Lower lobe of right lung (tissue), 2 donors: ENCODE data around the gene MST1R. TPM values are rescaled to one million over a fixed set of nuclear protein-coding genes. Genes with fewer than 3 reads are reported as not detected.
A peak's percentile ranks its signal among the peaks of the same experiment; 100 is the strongest.

Source experiments
- ATAC-seq, 2 donors: fragments of 200-7000 bp; cut with Tn5 transposase; one replicate each; pipeline ENCODE4 v1.9.1; 2020 to 2022; ENCODE audit warnings: mild to moderate bottlenecking in 2 of 2, moderate library complexity in 2 of 2
- DNase-seq: peaks from one replicate; pipeline ENCODE4 v3.0.0-alpha.2; 2020
- H3K27ac ChIP-seq: fragments of 200-600 bp; one replicate; pipeline ENCODE4 v1.8.0; 2022
- H3K27me3 ChIP-seq: fragments of 200-600 bp; one replicate; pipeline ENCODE4 v1.8.0; 2022; ENCODE audit warnings: low read depth
- H3K36me3 ChIP-seq: fragments of 200-600 bp; one replicate; pipeline ENCODE4 v1.8.0; 2022; ENCODE audit warnings: mild to moderate bottlenecking
- H3K4me1 ChIP-seq: fragments of 200-600 bp; one replicate; pipeline ENCODE4 v1.8.0; 2022
- H3K4me3 ChIP-seq: fragments of 200-600 bp; one replicate; pipeline ENCODE4 v1.8.0; 2022; ENCODE audit warnings: mild to moderate bottlenecking
- H3K9me3 ChIP-seq: fragments of 200-600 bp; one replicate; pipeline ENCODE4 v1.8.0; 2022
- intact Hi-C: fragments of 100-400 bp; cut with DNase I; formaldehyde crosslinking; loops from one replicate; pipeline ENCODE4 v1.11.0; 2022
- total RNA-seq: library from RNA; stranded (reverse); fragmentation: NEBNext Ultra II Directional; extraction: Animal tissue kit (Norgen Biotek cat#: 25700); gene quantifications from one replicate; pipeline ENCODE4 v1.2.1, GENCODE V29; 2021
- TF ChIP-seq, protein P1 (sequence below): fragments of 200-600 bp; IDR thresholded peaks from one replicate; pipeline ENCODE4 v1.8.0; 2022; ENCODE audit warnings: antibody characterized with exemption, mild to moderate bottlenecking
- donor health status: DM: no; HTN: yes; CAD: no; lungs with severe emphysema.

Gene MST1R
- total RNA-seq, 1 donor from 2014 or later, result 27.3 TPM

DNA sequence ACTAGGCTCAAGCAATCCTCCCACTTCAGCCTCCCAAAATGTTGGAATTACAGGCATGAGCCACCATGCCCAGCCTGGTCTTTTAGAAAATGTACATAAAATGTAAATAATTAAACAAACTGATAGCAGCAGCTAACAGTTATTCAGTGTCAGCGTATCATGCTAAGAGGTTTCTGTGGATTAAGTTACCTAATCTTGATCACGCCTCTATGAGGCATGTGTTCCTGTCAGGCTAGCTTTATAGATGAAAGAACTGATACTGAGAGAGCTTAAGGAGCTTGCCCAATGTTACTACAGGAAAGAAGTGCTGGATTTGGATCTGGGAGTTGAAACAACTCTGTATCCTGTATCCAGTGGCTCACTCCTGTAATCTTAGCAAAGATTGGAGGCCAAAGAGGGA lies 11.2 kb upstream of the MST1R start:
- intact Hi-C loops, result no loop called here
- ATAC-seq (peak; percentile 18 to 48), DNase-seq (no peak)
- TF ChIP-seq, protein P1, sequence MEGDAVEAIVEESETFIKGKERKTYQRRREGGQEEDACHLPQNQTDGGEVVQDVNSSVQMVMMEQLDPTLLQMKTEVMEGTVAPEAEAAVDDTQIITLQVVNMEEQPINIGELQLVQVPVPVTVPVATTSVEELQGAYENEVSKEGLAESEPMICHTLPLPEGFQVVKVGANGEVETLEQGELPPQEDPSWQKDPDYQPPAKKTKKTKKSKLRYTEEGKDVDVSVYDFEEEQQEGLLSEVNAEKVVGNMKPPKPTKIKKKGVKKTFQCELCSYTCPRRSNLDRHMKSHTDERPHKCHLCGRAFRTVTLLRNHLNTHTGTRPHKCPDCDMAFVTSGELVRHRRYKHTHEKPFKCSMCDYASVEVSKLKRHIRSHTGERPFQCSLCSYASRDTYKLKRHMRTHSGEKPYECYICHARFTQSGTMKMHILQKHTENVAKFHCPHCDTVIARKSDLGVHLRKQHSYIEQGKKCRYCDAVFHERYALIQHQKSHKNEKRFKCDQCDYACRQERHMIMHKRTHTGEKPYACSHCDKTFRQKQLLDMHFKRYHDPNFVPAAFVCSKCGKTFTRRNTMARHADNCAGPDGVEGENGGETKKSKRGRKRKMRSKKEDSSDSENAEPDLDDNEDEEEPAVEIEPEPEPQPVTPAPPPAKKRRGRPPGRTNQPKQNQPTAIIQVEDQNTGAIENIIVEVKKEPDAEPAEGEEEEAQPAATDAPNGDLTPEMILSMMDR, result no peak
- no peaks in the 10 kb centered on the region for H3K4me1 ChIP-seq
- no peaks in the 10 kb centered on the region for H3K9me3 ChIP-seq
- peaks cover 31% of the 10 kb centered on the region for H3K36me3 ChIP-seq
- no peak overlapping the region for H3K27ac ChIP-seq
- H3K4me3 ChIP-seq, result no peak overlapping the region
- H3K27me3 ChIP-seq, result no peaks in the 10 kb centered on the region

DNA sequence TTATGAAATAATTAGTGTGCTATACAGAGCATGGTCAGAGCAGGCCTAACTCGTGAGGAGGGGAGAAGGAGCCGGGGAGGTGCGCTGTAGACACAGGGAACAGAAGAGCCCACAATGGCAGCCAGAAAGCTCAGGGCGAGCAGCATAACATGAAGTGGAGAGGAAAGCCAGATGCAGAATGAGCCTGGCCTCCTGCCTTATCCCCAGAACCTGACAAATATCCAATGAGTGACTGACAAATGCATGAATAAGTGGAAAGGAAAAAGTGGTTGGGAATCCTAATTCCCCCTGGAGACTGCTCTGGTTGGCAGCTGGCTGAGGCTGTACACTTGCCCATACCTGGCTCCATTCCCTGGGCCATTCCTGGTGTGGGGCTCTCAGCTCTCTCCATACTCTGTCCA lies 9.2 kb upstream of the MST1R start:
- no peak overlapping the region for H3K27ac ChIP-seq
- TF ChIP-seq, protein P1, result no peak
- no peaks in the 10 kb centered on the region for H3K9me3 ChIP-seq
- DNase-seq (no peak), ATAC-seq (no peak)
- no peak overlapping the region for H3K4me3 ChIP-seq
- peaks cover 45% of the 10 kb centered on the region for H3K36me3 ChIP-seq
- no peaks in the 10 kb centered on the region for H3K27me3 ChIP-seq
- intact Hi-C loops, result no loop called here
- H3K4me1 ChIP-seq, result no peaks in the 10 kb centered on the region

DNA sequence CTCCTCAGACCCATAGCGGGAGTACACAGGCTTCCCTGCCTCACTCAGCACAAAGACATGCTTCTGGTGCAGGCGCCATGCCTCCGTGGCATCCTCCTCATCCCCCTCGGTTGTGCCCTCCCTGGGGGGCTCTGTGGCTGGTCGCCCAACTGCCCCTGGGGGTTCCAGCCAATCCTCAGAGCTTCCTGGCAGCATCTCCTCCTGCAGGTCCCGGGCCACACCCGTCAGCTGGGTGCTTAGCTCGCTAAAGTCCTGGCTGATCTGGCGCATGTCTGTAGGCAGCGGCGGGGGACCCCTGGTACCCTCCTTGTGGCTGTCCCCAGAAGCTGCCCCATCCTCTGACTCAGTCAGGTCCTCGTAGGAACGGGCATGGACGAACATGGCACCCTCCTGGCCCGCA lies 7.9 kb upstream of the MST1R start:
- Histone ChIP-seq H3K36me3 (peaks cover 45% of the 10 kb centered on the region), H3K27ac (no peak overlapping the region), H3K4me1 (peaks cover 2% of the 10 kb centered on the region), H3K27me3 (no peaks in the 10 kb centered on the region), H3K4me3 (no peak overlapping the region), H3K9me3 (no peaks in the 10 kb centered on the region)
- DNase-seq, result no peak
- TF ChIP-seq, protein P1, result no peak
- intact Hi-C loops, result no loop called here
- no peak for ATAC-seq

DNA sequence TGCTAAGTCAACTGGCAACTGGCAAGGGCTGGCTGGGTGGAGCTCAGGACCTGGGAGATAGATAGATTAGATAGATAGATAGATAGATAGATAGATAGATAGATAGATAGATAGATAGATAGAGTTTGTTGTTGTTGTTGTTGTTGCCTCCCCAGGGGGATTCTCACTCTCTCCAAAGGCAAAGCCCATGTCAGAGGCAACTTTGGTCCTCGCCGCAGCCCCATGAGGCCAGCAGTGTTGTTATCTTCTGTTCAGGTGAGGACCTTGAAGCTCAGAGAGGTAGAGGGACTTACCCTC lies 7.4 kb upstream of the MST1R start:
- intact Hi-C loops, result no loop called here
- TF ChIP-seq, protein P1, result no peak

DNA sequence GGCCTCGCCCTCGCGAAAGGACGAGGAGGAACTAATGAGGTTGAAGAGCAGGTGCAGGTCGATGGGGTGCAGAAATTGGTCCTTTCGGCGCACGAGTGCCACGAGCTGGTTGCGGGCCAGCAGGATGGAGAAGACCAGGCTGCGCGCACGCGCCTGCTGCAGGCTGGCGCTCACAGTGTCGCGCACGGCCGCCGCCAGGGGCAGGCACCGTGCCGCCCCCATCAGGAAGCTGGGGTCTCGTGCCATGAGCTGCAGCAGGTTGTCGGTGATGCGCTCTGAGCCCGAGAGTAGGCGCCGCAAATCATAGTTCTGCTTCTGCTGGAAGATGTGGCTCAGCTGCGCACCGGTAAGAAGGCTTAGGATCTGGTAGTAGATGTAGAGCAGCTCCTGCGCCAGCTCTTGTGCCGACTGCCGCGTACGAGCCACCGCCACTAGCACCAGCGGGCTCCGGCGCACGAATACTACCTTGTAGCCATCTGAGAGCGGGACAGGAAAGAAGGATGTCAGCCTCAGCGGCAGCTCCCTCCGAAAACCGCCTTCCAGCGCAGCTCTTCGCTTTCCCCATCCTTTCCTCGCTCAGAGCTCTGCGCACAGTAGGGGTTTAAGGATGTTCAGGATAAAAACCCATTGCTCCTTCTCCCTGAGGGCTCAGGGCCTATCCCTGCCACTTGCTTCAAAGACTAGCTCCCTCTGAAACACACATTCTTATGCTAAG lies 6.9 kb upstream of the MST1R start:
- no peaks in the 10 kb centered on the region for H3K27me3 ChIP-seq
- H3K9me3 ChIP-seq, result no peaks in the 10 kb centered on the region
- H3K27ac ChIP-seq, result no peak overlapping the region
- H3K4me1 ChIP-seq, result peaks cover 12% of the 10 kb centered on the region
- TF ChIP-seq, protein P1, result no peak
- intact Hi-C loops, result no loop called here
- no peak for ATAC-seq
- H3K36me3 ChIP-seq, result peaks cover 45% of the 10 kb centered on the region
- no peak for DNase-seq
- no peak overlapping the region for H3K4me3 ChIP-seq

More for the DNA sequence above, 7.4 kb upstream of the MST1R start:
- no peaks in the 10 kb centered on the region for H3K27me3 ChIP-seq
- no peak overlapping the region for H3K27ac ChIP-seq
- peaks cover 45% of the 10 kb centered on the region for H3K36me3 ChIP-seq
- H3K4me1 ChIP-seq, result peaks cover 7% of the 10 kb centered on the region
- ATAC-seq, result no peak
- H3K4me3 ChIP-seq, result no peak overlapping the region
- H3K9me3 ChIP-seq, result no peaks in the 10 kb centered on the region
- DNase-seq, result no peak
